ENCODE measurements around the gene P2RX4.
"Not testable (repeated sequence)": the region's sequence is repeated elsewhere in the genome, so short reads cannot be mapped to it uniquely, and the experiment has no call there.

P2RX4 gene

DNA sequence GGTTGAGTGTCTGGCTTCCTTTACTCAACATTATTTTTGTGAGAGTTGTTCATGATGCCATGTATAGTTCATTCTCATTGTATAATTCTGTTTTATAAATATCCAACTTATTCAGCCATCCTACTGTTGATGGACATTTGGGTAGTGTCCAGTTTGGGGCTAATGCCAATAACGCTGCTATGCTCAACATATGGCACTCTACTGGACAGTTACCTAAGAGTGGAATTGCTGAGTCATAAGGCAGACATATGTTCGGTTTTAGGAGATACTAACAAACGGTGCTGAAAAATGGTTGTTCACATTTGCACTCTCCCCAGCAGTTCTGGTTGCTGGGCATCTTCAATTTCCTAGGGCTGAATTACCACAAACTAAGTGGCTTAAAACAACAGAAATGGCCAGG, 28.7 kb upstream of the P2RX4 start:
- H3K36me3 ChIP-seq (replicated peaks) = no peaks in the 10 kb centered on the region
- DNase-seq (ENCODE audit: low spot score in 2 of 2) = no peak
- H3K27me3 ChIP-seq (ENCODE audit: low read depth) = no peaks in the 10 kb centered on the region
- in situ Hi-C loops (cut with MboI; ENCODE audit: low sequenced_read_pairs) = no loop called here
- no peaks in the 10 kb centered on the region for H3K4me1 ChIP-seq
- H3K4me3 ChIP-seq = no peak overlapping the region
- no peaks in the 10 kb centered on the region for H3K9me3 ChIP-seq

DNA sequence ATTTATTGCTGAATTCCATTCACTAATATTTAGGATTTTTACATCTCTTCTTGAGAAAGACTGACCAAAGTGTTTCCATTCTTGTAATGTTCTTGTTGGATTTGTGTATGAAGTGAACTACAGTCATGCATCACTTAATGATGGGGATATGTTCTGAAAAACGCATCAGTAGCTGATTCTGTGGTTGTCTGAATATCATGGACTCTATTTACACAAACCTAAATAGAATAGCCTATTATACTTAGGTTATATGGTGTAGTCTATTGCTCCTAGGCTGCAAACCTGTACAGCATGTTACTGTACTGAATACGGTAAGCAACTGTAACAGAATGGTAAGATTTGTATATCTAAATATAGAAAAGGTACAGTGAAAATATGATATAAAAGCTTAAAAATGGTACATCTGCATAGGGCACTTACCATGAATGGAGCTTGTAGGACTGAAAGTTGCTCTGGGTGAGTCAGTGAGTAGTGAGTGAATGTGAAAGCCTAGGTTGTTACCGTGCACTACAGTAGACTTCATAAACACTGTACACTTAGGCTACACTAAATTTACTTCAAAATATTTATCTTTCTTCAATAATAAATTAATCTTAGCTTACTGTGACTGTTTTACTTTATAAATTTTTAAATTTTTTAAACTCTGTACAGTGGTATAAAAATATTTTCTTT, 27.6 kb upstream of the P2RX4 start:
- H3K9me3 ChIP-seq = no peaks in the 10 kb centered on the region
- no peaks in the 10 kb centered on the region for H3K4me1 ChIP-seq
- DNase-seq (ENCODE audit: low spot score in 2 of 2) = no peak
- no peak overlapping the region for H3K4me3 ChIP-seq
- in situ Hi-C loops (cut with MboI; ENCODE audit: low sequenced_read_pairs) = no loop called here
- H3K36me3 ChIP-seq (replicated peaks) = no peaks in the 10 kb centered on the region
- no peaks in the 10 kb centered on the region for H3K27me3 ChIP-seq (ENCODE audit: low read depth)

DNA sequence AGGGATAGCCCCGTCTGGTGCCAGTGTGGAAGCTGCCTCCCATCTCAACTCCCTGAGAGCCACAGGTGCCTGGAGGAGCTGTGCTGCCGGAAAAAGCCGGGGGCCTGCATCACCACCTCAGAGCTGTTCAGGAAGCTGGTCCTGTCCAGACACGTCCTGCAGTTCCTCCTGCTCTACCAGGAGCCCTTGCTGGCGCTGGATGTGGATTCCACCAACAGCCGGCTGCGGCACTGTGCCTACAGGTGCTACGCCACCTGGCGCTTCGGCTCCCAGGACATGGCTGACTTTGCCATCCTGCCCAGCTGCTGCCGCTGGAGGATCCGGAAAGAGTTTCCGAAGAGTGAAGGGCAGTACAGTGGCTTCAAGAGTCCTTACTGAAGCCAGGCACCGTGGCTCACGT, 25.5 kb upstream of the P2RX4 start:
- in situ Hi-C loops (cut with MboI; ENCODE audit: low sequenced_read_pairs) = no loop called here
- Histone ChIP-seq H3K27me3 (ENCODE audit: low read depth) (no peaks in the 10 kb centered on the region), H3K4me1 (no peaks in the 10 kb centered on the region), H3K36me3 (replicated peaks) (no peaks in the 10 kb centered on the region), H3K4me3 (no peak overlapping the region), H3K9me3 (no peaks in the 10 kb centered on the region)
- DNase-seq (ENCODE audit: low spot score in 2 of 2) = no peak

DNA sequence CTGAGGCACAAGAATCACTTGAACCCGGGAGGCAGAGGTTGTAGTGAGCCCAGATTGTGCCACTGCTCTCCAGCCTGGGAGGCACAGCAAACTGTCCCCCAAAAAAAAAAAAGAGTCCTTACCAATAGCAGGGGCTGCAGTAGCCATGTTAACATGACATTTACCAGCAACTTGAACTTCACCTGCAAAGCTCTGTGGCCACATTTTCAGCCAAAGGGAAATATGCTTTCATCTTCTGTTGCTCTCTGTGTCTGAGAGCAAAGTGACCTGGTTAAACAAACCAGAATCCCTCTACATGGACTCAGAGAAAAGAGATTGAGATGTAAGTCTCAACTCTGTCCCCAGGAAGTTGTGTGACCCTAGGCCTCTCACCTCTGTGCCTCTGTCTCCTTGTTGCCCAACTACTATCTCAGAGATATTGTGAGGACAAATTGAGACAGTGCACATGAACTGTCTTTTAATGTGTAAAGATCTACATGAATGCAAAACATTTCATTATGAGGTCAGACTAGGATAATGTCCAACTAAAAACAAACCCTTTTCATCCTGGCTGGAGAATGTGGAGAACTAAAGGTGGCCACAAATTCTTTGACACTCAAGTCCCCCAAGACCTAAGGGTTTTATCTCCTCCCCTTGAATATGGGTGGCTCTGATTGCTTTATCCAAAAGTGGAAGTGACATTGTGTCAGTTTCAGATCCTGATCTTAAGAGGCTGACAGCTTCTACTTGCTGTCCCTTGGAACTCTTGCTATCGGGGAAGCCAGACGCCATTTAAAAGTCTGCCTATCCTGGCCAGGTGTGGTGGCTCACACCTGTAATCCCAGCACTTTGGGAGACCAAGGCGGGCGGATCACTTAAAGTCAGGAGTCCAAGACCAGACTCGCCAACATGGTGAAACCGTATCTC, 24.7 kb upstream of the P2RX4 start:
- H3K4me3 ChIP-seq = no peak overlapping the region
- no peaks in the 10 kb centered on the region for H3K9me3 ChIP-seq
- no peaks in the 10 kb centered on the region for H3K27me3 ChIP-seq (ENCODE audit: low read depth)
- no peaks in the 10 kb centered on the region for H3K4me1 ChIP-seq
- H3K36me3 ChIP-seq (replicated peaks) = no peaks in the 10 kb centered on the region
- no peak for DNase-seq (ENCODE audit: low spot score in 2 of 2)
- in situ Hi-C loops (cut with MboI; ENCODE audit: low sequenced_read_pairs) = no loop called here

DNA sequence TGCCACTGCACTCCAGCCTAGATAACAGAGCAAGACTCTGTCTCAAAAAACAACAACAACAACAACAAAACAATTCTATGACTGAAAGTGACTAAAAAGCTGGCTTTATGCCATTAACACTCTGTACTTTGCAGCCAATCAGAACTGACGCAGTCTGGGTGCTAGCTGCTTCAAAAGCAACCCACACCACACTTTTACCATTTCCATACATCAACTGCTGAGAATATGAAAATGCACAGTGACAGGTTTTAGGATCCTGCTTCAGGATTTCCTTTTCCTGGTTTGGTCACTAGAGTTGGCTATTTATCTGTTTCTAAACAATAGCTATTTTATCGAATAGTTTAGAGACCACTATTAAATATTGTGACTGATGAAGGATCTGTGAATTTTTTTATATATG, 23.1 kb upstream of the P2RX4 start:
- Histone ChIP-seq H3K9me3 (no peaks in the 10 kb centered on the region), H3K4me3 (no peak overlapping the region), H3K4me1 (no peaks in the 10 kb centered on the region), H3K27me3 (ENCODE audit: low read depth) (no peaks in the 10 kb centered on the region), H3K36me3 (replicated peaks) (no peaks in the 10 kb centered on the region)
- no peak for DNase-seq (ENCODE audit: low spot score in 2 of 2)
- in situ Hi-C loops (cut with MboI; ENCODE audit: low sequenced_read_pairs) = no loop called here

DNA sequence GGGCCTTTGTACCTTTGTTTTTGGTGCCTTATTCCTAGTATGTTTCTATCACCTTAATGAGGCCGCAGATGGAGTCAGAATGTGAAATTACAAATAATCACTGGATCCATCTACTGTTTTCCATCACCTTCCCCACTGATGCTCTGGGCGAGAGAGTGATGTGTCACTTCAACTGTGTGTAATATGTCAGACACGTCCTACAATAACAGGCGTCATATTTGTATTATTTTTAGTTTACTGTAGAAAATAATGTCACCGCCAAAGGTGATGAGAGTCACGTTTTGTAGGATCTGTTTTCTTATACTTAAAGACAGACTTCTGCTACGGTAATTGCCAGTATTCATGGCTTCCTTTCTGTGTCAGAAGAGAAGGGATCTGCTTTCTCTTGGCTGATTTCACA, 22.4 kb upstream of the P2RX4 start:
- in situ Hi-C loops (cut with MboI; ENCODE audit: low sequenced_read_pairs) = no loop called here
- Histone ChIP-seq H3K4me3 (no peak overlapping the region), H3K36me3 (replicated peaks) (no peaks in the 10 kb centered on the region), H3K27me3 (ENCODE audit: low read depth) (no peaks in the 10 kb centered on the region), H3K4me1 (no peaks in the 10 kb centered on the region), H3K9me3 (no peaks in the 10 kb centered on the region)
- DNase-seq (ENCODE audit: low spot score in 2 of 2) = no peak

DNA sequence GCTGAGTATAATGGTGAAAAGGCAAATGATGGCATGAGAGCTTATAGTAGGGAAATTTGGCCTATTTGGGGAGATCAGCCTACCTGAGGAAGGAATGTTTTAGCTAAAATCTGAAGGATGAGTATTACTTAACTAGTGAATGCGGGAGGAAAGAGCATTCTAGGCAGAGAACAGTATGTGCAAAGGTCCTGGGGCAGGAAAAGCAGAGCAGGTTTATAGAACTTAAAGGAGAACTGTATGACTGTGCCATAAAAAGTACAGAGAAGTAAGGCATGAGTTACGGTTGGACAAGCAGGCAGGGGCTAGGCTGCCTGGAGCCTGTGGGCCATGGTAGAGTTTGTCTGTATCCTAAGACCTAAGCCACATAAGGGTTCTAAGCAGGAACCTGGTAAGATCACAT, 21.7 kb upstream of the P2RX4 start:
- in situ Hi-C loops (cut with MboI; ENCODE audit: low sequenced_read_pairs) = no loop called here
- no peaks in the 10 kb centered on the region for H3K27me3 ChIP-seq (ENCODE audit: low read depth)
- H3K9me3 ChIP-seq = no peaks in the 10 kb centered on the region
- no peaks in the 10 kb centered on the region for H3K4me1 ChIP-seq
- no peaks in the 10 kb centered on the region for H3K36me3 ChIP-seq (replicated peaks)
- no peak overlapping the region for H3K4me3 ChIP-seq
- DNase-seq (ENCODE audit: low spot score in 2 of 2) = no peak

DNA sequence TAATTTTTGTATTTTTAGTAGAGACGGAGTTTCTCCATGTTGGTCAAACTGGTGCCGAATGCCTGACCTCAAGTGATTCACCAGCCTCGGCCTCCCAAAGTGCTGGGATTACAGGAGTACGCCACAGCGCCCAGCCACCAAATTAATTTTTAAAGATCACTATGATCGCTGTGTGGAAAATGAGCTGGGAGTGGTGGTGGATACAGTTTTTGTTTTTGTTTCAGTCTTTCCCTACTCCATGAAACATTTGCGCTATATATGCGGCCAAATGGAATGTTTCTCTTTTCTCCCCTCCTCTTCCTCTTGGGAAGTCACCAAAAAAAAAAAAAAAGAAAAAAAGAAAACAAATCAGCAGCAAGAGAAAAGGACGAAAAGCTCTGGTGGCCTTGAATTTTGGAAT, 20.8 kb upstream of the P2RX4 start:
- no peaks in the 10 kb centered on the region for H3K4me1 ChIP-seq
- H3K36me3 ChIP-seq (replicated peaks) = no peaks in the 10 kb centered on the region
- H3K27me3 ChIP-seq (ENCODE audit: low read depth) = no peaks in the 10 kb centered on the region
- no peak overlapping the region for H3K4me3 ChIP-seq
- H3K9me3 ChIP-seq = no peaks in the 10 kb centered on the region
- DNase-seq (ENCODE audit: low spot score in 2 of 2) = no peak
- in situ Hi-C loops (cut with MboI; ENCODE audit: low sequenced_read_pairs) = no loop called here

DNA sequence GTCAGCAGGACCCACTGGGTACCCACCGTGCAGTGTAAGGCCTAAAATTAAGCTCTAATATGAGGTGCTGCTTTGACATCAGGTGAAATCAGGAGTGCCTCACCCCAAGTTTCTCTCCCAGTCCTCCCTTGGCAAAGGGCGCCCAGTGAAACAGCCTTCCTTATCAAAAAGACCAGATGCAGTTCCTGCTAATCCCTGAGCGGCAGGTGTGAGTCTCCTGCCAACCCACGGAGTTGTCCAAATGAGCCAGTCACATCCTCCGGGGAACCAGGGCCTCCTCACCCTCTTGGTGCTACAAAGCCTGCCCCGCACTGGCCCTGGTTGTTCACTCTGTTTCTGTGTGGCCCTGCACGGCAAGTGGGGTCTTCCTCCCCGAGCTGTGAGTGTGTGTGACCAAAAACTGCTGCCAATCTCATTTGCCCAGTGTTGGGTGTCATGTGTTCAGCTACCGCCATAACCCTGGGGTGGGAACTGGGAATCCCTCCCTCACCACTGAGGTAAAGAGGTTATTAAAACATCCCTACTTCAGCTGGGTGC, 20.2 kb upstream of the P2RX4 start:
- in situ Hi-C loops (cut with MboI; ENCODE audit: low sequenced_read_pairs) = no loop called here
- no peak overlapping the region for H3K4me3 ChIP-seq
- no peaks in the 10 kb centered on the region for H3K4me1 ChIP-seq
- no peaks in the 10 kb centered on the region for H3K9me3 ChIP-seq
- DNase-seq (ENCODE audit: low spot score in 2 of 2) = no peak
- H3K36me3 ChIP-seq (replicated peaks) = no peaks in the 10 kb centered on the region
- H3K27me3 ChIP-seq (ENCODE audit: low read depth) = no peaks in the 10 kb centered on the region

DNA sequence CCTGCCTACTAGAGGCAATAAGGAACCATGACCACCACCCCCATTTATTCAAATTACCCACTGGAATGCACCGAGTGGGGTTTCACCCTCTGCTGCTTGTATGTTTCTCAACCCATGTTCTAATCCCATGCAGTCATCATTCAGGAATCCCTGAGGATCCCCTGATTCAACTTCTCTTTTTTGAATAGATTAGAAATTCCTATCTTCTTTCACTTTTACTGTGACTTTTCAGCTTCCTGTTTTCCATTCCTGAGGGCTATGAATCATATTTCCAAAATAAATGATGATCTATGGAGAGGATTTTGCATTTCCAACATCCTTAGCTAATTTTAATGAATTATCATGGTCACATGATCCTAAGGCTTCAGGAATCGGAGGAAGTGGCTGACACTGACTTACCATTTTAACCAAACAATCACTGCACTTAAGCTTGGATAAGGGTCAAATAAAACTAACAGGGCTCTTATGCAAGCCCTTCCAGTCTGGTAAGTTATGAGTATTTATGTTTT, 19.4 kb upstream of the P2RX4 start:
- Histone ChIP-seq H3K4me1 (no peaks in the 10 kb centered on the region), H3K9me3 (no peaks in the 10 kb centered on the region), H3K4me3 (no peak overlapping the region), H3K36me3 (replicated peaks) (no peaks in the 10 kb centered on the region), H3K27me3 (ENCODE audit: low read depth) (no peaks in the 10 kb centered on the region)
- in situ Hi-C loops (cut with MboI; ENCODE audit: low sequenced_read_pairs) = no loop called here
- no peak for DNase-seq (ENCODE audit: low spot score in 2 of 2)

DNA sequence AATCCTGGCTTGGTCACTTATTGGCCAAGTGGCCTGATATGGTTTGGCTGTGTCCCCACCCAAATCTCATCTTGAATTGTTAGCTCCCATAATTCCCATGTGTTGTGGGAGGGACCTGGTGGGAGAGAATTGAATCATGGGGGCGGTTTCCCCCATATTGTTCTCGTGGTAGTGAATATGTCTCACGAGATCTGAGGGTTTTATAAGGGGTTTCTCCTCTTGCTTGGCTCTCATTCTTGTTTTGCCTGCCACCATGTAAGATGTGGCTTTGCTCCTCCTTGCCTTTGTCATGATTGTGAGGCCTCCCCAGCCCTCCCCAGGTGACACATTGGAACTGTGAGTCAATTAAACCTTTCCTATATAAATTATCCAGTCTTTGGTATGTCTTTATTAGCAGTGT, 18.8 kb upstream of the P2RX4 start:
- Histone ChIP-seq H3K9me3 (no peaks in the 10 kb centered on the region), H3K36me3 (replicated peaks) (no peaks in the 10 kb centered on the region), H3K27me3 (ENCODE audit: low read depth) (no peaks in the 10 kb centered on the region), H3K4me1 (no peaks in the 10 kb centered on the region), H3K4me3 (no peak overlapping the region)
- in situ Hi-C loops (cut with MboI; ENCODE audit: low sequenced_read_pairs) = no loop called here
- no peak for DNase-seq (ENCODE audit: low spot score in 2 of 2)

DNA sequence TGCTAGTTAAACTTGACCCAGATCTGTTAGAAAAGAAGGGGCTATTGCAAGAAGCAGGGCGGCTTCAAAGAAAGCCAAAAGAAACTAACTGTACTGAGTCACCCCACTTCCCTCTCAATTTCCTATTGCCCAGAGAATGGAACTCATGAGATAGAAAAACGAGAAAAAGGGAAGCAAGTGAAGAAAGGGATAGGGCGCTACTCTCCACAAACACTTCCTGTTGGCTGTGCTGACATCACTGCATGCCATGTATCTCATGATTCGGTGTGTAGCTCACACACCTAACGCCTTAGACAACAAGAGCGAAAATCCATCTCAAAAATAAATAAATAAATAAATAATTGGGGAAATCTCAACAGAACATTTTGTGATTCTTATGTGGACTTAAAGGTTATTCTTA, 13.0 kb upstream of the P2RX4 start:
- Histone ChIP-seq H3K9me3 (no peaks in the 10 kb centered on the region), H3K4me1 (no peaks in the 10 kb centered on the region), H3K27me3 (ENCODE audit: low read depth) (peaks cover 7% of the 10 kb centered on the region), H3K4me3 (no peak overlapping the region), H3K36me3 (replicated peaks) (no peaks in the 10 kb centered on the region)
- in situ Hi-C loops (cut with MboI; ENCODE audit: low sequenced_read_pairs) = no loop called here
- no peak for DNase-seq (ENCODE audit: low spot score in 2 of 2)

DNA sequence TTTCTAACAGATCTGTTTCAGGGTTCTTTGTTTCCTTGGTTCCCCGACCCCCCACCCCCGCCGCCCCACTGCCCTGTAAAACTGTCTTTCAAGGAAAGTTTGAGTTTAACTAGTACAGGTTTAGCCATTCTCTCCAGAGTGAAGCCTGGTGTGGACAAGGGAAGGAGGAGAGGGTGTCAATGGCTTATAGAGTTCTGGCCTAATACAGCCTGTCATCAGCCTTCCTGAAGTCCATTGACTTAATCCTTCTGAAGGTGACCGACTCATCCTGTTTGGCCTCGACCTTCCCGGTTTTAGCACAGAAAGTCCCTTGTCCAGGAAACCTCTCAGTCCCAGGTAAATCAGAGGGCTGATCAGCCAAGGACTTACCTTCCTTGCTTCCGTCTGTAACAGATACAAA, 11.0 kb upstream of the P2RX4 start:
- Histone ChIP-seq H3K4me1 (peaks cover 15% of the 10 kb centered on the region), H3K9me3 (no peaks in the 10 kb centered on the region), H3K36me3 (replicated peaks) (no peaks in the 10 kb centered on the region), H3K4me3 (no peak overlapping the region), H3K27me3 (ENCODE audit: low read depth) (peaks cover 7% of the 10 kb centered on the region)
- in situ Hi-C loops (cut with MboI; ENCODE audit: low sequenced_read_pairs) = no loop called here
- no peak for DNase-seq (ENCODE audit: low spot score in 2 of 2)

DNA sequence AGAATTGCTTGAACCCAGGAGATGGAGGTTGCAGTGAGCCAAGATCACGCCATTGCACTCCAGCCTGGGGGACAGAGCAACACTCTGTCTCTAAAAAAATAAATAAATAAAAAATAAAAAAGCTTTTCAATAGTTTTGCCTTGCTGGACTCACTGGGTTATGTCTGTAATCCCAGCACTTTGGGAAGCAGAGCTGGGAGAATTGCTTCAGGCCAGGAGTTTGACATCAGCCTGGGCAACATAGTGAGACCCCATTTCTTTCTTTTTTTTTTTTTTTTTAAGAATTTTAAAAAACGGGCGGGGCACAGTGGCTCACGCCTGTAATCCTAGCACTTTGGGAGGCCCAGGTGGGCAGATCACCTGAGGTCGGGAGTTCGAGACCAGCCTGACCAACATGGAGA, 8.8 kb upstream of the P2RX4 start:
- H3K9me3 ChIP-seq; H3K36me3 ChIP-seq (replicated peaks); in situ Hi-C loops (cut with MboI; ENCODE audit: low sequenced_read_pairs); DNase-seq (ENCODE audit: low spot score in 2 of 2); H3K27me3 ChIP-seq (ENCODE audit: low read depth); H3K4me3 ChIP-seq: not testable (repeated sequence)
- peaks cover 15% of the 10 kb centered on the region for H3K4me1 ChIP-seq
